Panc1 (cell line): ENCODE results near the gene MARK4. TPM values are rescaled to one million over a fixed set of nuclear protein-coding genes. Genes with fewer than 3 reads are reported as not detected.

ENCODE experiments used
- ATAC-seq: fragments of 200-7000 bp; cut with Tn5 transposase; 2 replicates; pipeline ENCODE4 v1.9.1; 2020; ENCODE audit warnings: mild to moderate bottlenecking, moderate library complexity
- BruUV-seq: library from RNA; stranded (reverse); fragments of 400-500 nt; replicated peaks from 2 replicates; lab custom pipeline; 2021; lab: Mats Ljungman, UMichigan
- CTCF ChIA-PET: fragments of 300-600 bp; sonication (Branson Sonifier 250); formaldehyde crosslinking; loops from one replicate; lab custom pipeline; 2022; ENCODE audit warnings: antibody characterized with exemption; lab: Charles Lee
- POLR2A ChIA-PET: fragments of 300-600 bp; sonication (Branson Sonifier 250); formaldehyde crosslinking; loops from one replicate; lab custom pipeline; 2022; ENCODE audit warnings: antibody characterized with exemption; lab: Charles Lee
- DNase-seq: peaks from one replicate; pipeline ENCODE4 v3.0.0-alpha.2; 2010; ENCODE audit warnings: low read depth, low spot score
- H3K27ac ChIP-seq: 2 replicates; pipeline ENCODE4 v1.5.1; 2011; ENCODE audit warnings: mild to moderate bottlenecking, low read length, inconsistent platforms
- H3K27me3 ChIP-seq: fragments of 200-500 bp; sonication (Bioruptor generic); 2 replicates; pipeline ENCODE4 v1.6.0; 2014; ENCODE audit warnings: low read length, inconsistent platforms; ENCODE audit not compliant: control insufficient read depth, insufficient read depth
- H3K36me3 ChIP-seq: fragments of 200-500 bp; sonication (Bioruptor generic); 2 replicates; pipeline ENCODE4 v1.5.1; 2014; ENCODE audit warnings: inconsistent platforms, mild to moderate bottlenecking, low read length, moderate library complexity; ENCODE audit not compliant: control insufficient read depth, insufficient read depth
- H3K4me1 ChIP-seq: 2 replicates; pipeline ENCODE4 v1.5.1; 2011; ENCODE audit warnings: inconsistent platforms, mild to moderate bottlenecking, low read length, moderate library complexity; ENCODE audit not compliant: control insufficient read depth, insufficient read depth
- H3K4me3 ChIP-seq, 2 experiments: 2 replicates each; pipeline ENCODE4 v1.5.1; 2011 to 2012; ENCODE audit warnings: low read depth in 2 of 2, low read length in 2 of 2, mild to moderate bottlenecking in 2 of 2, inconsistent platforms in 1 of 2, moderate library complexity in 1 of 2
- H3K9me3 ChIP-seq: fragments of 200-500 bp; sonication (Bioruptor generic); 2 replicates; pipeline ENCODE4 v1.5.1; 2014; ENCODE audit warnings: low read depth, mild to moderate bottlenecking, inconsistent platforms, low read length, moderate library complexity; ENCODE audit not compliant: control insufficient read depth, insufficient read depth
- POLR2AphosphoS5 ChIP-seq: IDR thresholded peaks from 2 replicates; pipeline ENCODE4 v1.6.1; 2012; ENCODE audit warnings: mild to moderate bottlenecking, low read depth, low read length, moderate library complexity
- SIN3A ChIP-seq: IDR thresholded peaks from 2 replicates; pipeline ENCODE4 v1.6.1; 2012; ENCODE audit warnings: low read depth, mild to moderate bottlenecking, low read length, moderate library complexity, borderline replicate concordance; ENCODE audit not compliant: insufficient read depth
- TCF7L2 ChIP-seq: IDR thresholded peaks from 2 replicates; pipeline ENCODE4 v1.6.1; 2011; ENCODE audit warnings: mild to moderate bottlenecking, low read depth, low read length, inconsistent platforms
- in situ Hi-C: cut with HindIII; loops from 2 replicates; pipeline ENCODE4 v1.10.0; 2016; ENCODE audit warnings: low sequenced_read_pairs, low pct_unique_long_range_greater_than_20kb
- intact Hi-C: fragments of 100-400 bp; cut with micrococcal nuclease; formaldehyde crosslinking; loops from one replicate; pipeline ENCODE4 v1.10.0; 2022; ENCODE audit not compliant: unreplicated experiment
- total RNA-seq: library from RNA; stranded (reverse); gene quantifications from one replicate; pipeline ENCODE4 v1.2.1, GENCODE V29; 2021; ENCODE audit not compliant: unreplicated experiment
- TF ChIP-seq, protein P1 (sequence below), 2 experiments: IDR thresholded peaks; 2 replicates each; pipeline ENCODE4 v1.6.1; 2011 to 2012; ENCODE audit warnings: low read depth in 2 of 2, control low read depth in 1 of 2, low read length in 1 of 2, mild to moderate bottlenecking in 1 of 2, moderate library complexity in 1 of 2; ENCODE audit not compliant: insufficient read depth in 1 of 2
- TF ChIP-seq, protein P2 (sequence below): fragments of 450-650 bp; IDR thresholded peaks from 2 replicates; pipeline ENCODE4 v1.5.1; 2017; ENCODE audit warnings: mild to moderate bottlenecking

Gene MARK4
- total RNA-seq, 1 experiment from 2014 or later, result 21.6 TPM

DNA sequence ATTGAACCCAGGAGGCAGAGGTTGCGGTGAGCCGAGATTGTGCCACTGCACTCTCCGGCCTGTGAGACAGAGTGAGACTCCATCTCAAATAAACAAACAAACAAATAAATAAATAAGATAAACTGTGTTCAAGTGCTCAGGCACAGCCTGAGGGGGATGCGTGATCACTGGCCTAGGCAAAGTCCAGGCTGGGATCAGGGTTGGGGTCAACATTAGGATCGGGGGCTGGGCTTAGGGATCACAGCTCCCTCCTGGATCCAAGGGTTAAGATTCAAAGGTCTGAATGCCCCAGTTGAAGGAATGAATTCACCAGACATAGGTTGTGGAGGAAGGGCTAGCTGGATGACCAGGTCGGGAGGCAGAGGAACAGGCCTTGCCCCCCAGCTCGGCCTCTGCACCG is 3.9 kb upstream of the MARK4 start:
- Histone ChIP-seq H3K27me3 (no peaks in the 10 kb centered on the region), H3K27ac (no peak overlapping the region), H3K9me3 (no peaks in the 10 kb centered on the region), H3K4me3 (no peak overlapping the region), H3K36me3 (no peaks in the 10 kb centered on the region; the same call in 1 of the 2 replicates), H3K4me1 (no peaks in the 10 kb centered on the region; the same call in 1 of the 2 replicates)
- no peak for DNase-seq
- no peak for ATAC-seq
- ChIA-PET POLR2A (no interaction called here), CTCF (no interaction called here)
- no TSS peak for BruUV-seq
- intact Hi-C loops (no loop called here), in situ Hi-C loops (no loop called here)
- TF ChIP-seq POLR2AphosphoS5 (no peak), TCF7L2 (no peak), SIN3A (no peak)
- TF ChIP-seq, protein P1, sequence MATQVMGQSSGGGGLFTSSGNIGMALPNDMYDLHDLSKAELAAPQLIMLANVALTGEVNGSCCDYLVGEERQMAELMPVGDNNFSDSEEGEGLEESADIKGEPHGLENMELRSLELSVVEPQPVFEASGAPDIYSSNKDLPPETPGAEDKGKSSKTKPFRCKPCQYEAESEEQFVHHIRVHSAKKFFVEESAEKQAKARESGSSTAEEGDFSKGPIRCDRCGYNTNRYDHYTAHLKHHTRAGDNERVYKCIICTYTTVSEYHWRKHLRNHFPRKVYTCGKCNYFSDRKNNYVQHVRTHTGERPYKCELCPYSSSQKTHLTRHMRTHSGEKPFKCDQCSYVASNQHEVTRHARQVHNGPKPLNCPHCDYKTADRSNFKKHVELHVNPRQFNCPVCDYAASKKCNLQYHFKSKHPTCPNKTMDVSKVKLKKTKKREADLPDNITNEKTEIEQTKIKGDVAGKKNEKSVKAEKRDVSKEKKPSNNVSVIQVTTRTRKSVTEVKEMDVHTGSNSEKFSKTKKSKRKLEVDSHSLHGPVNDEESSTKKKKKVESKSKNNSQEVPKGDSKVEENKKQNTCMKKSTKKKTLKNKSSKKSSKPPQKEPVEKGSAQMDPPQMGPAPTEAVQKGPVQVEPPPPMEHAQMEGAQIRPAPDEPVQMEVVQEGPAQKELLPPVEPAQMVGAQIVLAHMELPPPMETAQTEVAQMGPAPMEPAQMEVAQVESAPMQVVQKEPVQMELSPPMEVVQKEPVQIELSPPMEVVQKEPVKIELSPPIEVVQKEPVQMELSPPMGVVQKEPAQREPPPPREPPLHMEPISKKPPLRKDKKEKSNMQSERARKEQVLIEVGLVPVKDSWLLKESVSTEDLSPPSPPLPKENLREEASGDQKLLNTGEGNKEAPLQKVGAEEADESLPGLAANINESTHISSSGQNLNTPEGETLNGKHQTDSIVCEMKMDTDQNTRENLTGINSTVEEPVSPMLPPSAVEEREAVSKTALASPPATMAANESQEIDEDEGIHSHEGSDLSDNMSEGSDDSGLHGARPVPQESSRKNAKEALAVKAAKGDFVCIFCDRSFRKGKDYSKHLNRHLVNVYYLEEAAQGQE (IDR thresholded peaks at IDR 0.05; ENCODE audit: insufficient read depth in 1 of 2, low read depth in 2 of 2, low read length in 1 of 2), result no peak
- TF ChIP-seq, protein P2, sequence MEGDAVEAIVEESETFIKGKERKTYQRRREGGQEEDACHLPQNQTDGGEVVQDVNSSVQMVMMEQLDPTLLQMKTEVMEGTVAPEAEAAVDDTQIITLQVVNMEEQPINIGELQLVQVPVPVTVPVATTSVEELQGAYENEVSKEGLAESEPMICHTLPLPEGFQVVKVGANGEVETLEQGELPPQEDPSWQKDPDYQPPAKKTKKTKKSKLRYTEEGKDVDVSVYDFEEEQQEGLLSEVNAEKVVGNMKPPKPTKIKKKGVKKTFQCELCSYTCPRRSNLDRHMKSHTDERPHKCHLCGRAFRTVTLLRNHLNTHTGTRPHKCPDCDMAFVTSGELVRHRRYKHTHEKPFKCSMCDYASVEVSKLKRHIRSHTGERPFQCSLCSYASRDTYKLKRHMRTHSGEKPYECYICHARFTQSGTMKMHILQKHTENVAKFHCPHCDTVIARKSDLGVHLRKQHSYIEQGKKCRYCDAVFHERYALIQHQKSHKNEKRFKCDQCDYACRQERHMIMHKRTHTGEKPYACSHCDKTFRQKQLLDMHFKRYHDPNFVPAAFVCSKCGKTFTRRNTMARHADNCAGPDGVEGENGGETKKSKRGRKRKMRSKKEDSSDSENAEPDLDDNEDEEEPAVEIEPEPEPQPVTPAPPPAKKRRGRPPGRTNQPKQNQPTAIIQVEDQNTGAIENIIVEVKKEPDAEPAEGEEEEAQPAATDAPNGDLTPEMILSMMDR, result no peak

DNA sequence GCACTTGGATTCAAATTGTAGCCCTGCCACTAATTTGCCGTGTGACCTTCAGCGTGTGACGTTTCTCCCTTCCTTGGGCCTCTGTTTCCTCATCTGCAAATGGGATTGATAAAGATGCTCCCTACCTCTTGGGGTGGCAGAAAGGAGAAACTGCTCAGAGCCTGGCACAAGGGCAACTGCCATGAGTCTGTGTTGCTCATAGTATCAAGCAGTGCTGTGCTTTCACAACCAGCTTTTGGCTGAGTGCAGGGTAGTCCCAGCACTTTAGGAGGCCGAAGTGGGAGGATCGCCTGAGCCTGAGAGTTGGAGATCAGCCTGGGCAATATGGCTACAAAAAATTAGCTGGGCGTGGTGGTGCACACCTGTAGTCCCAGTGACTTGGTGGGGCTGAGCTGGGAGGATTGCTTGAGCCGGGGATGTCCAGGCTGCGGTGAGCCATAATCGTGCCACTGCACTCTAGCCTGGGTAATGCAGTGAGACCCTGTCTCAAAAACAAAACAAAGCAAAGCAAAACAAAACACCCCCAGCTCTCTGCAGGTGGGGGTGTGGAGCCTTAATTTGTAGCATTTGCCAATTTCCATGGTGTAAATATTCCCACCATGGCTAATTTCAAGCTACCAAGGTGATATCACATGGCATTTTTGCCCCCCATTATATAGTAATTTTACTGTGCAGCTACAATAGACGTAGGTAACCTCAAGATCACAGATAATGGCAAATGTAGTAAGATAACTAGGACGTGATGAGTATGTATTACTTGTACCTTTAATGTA is 1.6 kb upstream of the MARK4 start:
- Histone ChIP-seq H3K9me3 (no peaks in the 10 kb centered on the region), H3K36me3 (no peaks in the 10 kb centered on the region; the same call in 1 of the 2 replicates), H3K4me1 (no peaks in the 10 kb centered on the region; the same call in 1 of the 2 replicates), H3K27ac (no peak overlapping the region), H3K4me3 (no peak overlapping the region), H3K27me3 (no peaks in the 10 kb centered on the region)
- DNase-seq, result no peak
- no peak for TF ChIP-seq TCF7L2
- TF ChIP-seq, protein P2, result no peak
- TF ChIP-seq, protein P1 (IDR thresholded peaks at IDR 0.05; ENCODE audit: insufficient read depth in 1 of 2, low read depth in 2 of 2, low read length in 1 of 2), result no peak
- no peak for TF ChIP-seq SIN3A
- no peak for TF ChIP-seq POLR2AphosphoS5
- ATAC-seq, result peak; percentile 49
- no TSS peak for BruUV-seq
- in situ Hi-C loops (no loop called here), intact Hi-C loops (loop anchor here (10.0 kb wide), 1 partner anchor 75 kb away; the partner anchor contains the start of gene CKM)
- CTCF ChIA-PET, result interaction anchor here (0.6 to 0.7 kb wide), 4 partner anchors 9 to 72 kb away, joined by 3 to 7 read pairs (median 4); no protein-coding TSS in a partner anchor
- POLR2A ChIA-PET, result no interaction called here
